ENCODE results near the gene VRK1. TPM values are rescaled to one million over a fixed set of nuclear protein-coding genes. Genes with fewer than 3 reads are reported as not detected.

VRK1 gene
- total RNA-seq, 1 experiment from 2014 or later: 39.1 TPM

DNA sequence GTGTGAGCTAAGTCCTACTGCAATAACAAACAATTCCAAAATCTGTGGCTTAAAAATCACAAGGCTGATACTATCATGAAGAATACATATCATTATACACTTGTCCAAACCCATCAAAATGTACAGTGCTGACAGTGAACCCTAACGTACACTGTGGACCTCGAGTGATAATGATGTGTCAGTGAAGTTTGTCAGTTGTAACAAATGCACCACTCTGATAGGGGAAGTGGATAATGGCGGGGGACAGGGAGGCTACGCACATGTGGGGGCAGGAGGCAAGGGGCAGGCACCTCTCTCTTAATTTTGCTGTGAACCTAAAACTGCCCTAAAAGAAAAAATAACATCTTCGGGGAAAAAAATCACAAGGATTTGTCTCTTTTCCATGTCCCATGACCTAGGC lies 100.0 kb downstream of the VRK1 start:
- H3K9me2 ChIP-seq (replicated peaks; ENCODE audit: low read length): no peaks in the 10 kb centered on the region
- no peaks in the 10 kb centered on the region for H3K4me1 ChIP-seq (ENCODE audit: insufficient read depth, low read length)
- H3K9ac ChIP-seq (ENCODE audit: low read length): no peak overlapping the region
- H3K27me3 ChIP-seq (ENCODE audit: low read length): no peaks in the 10 kb centered on the region
- no peak overlapping the region for H3K27ac ChIP-seq (ENCODE audit: low read length)
- CTCF ChIA-PET: no interaction called here
- H3K4me2 ChIP-seq (ENCODE audit: low read length): no peak overlapping the region
- no peak overlapping the region for H2AFZ ChIP-seq (ENCODE audit: low read length)
- intact Hi-C loops (cut with micrococcal nuclease): no loop called here
- H3K36me3 ChIP-seq (ENCODE audit: low read depth, low read length): no peaks in the 10 kb centered on the region
- BruUV-seq (replicated peaks): no TSS peak
- DNase-seq (no peak), ATAC-seq (no peak)
- no peaks in the 10 kb centered on the region for H3F3A ChIP-seq (ENCODE audit: low read length, unreplicated experiment)
- H3K9me3 ChIP-seq (ENCODE audit: low read length): no peaks in the 10 kb centered on the region
- no peaks in the 10 kb centered on the region for H3K79me2 ChIP-seq (ENCODE audit: low read length)
- H4K20me1 ChIP-seq (ENCODE audit: low read length): no peaks in the 10 kb centered on the region
- TF ChIP-seq EZH2phosphoT487 (IDR thresholded peaks at IDR 0.05; ENCODE audit: borderline replicate concordance, low read length) (no peak), EZH2 (IDR thresholded peaks at IDR 0.05; ENCODE audit: low read length, unreplicated experiment) (no peak), CTCF (conservative IDR thresholded peaks at IDR 0.05; ENCODE audit: low read depth, low read length) (no peak)
- H3K4me3 ChIP-seq (ENCODE audit: low read length): no peak overlapping the region
- POLR2A ChIA-PET (ENCODE audit: unreplicated experiment): no interaction called here

- H3K36me3 ChIP-seq (ENCODE audit: low read depth, low read length): no peaks in the 10 kb centered on the region
- no peaks in the 10 kb centered on the region for H3K27me3 ChIP-seq (ENCODE audit: low read length)
- no peak overlapping the region for H3K4me2 ChIP-seq (ENCODE audit: low read length)
- no peak for TF ChIP-seq CTCF (conservative IDR thresholded peaks at IDR 0.05; ENCODE audit: low read depth, low read length)
- no peak for TF ChIP-seq EZH2phosphoT487 (IDR thresholded peaks at IDR 0.05; ENCODE audit: borderline replicate concordance, low read length)
- no peak for TF ChIP-seq EZH2 (IDR thresholded peaks at IDR 0.05; ENCODE audit: low read length, unreplicated experiment)
- H3K27ac ChIP-seq (ENCODE audit: low read length): no peak overlapping the region
- H3K9ac ChIP-seq (ENCODE audit: low read length): no peak overlapping the region
- ATAC-seq: no peak
- BruUV-seq (replicated peaks): no TSS peak
- CTCF ChIA-PET: no interaction called here
- no peak for DNase-seq
- intact Hi-C loops (cut with micrococcal nuclease): loop anchor here (5.0 kb wide), 3 partner anchors 104 to 261 kb away; partner anchors contain the start of gene VRK1
- H3F3A ChIP-seq (ENCODE audit: low read length, unreplicated experiment): no peaks in the 10 kb centered on the region
- H3K79me2 ChIP-seq (ENCODE audit: low read length): no peaks in the 10 kb centered on the region
- no peak overlapping the region for H2AFZ ChIP-seq (ENCODE audit: low read length)
- no peaks in the 10 kb centered on the region for H3K9me3 ChIP-seq (ENCODE audit: low read length)
- POLR2A ChIA-PET (ENCODE audit: unreplicated experiment): no interaction called here
- H3K9me2 ChIP-seq (replicated peaks; ENCODE audit: low read length): no peaks in the 10 kb centered on the region
- H3K4me1 ChIP-seq (ENCODE audit: insufficient read depth, low read length): peaks cover 28% of the 10 kb centered on the region
- no peak overlapping the region for H3K4me3 ChIP-seq (ENCODE audit: low read length)
- H4K20me1 ChIP-seq (ENCODE audit: low read length): no peaks in the 10 kb centered on the region
Observed at GRCh38 chr14:96901227-96901626, 104.0 kb downstream of the VRK1 start.

- CTCF ChIA-PET: no interaction called here
Observed at GRCh38 chr14:96902004-96902403, 104.8 kb downstream of the VRK1 start.

More at GRCh38 chr14:96902004-96902403, 104.8 kb downstream of the VRK1 start:
- H3K4me2 ChIP-seq (ENCODE audit: low read length): no peak overlapping the region
- no peaks in the 10 kb centered on the region for H3F3A ChIP-seq (ENCODE audit: low read length, unreplicated experiment)
- H3K9ac ChIP-seq (ENCODE audit: low read length): no peak overlapping the region
- H3K27ac ChIP-seq (ENCODE audit: low read length): no peak overlapping the region
- peaks cover 28% of the 10 kb centered on the region for H3K4me1 ChIP-seq (ENCODE audit: insufficient read depth, low read length)
- BruUV-seq (replicated peaks): no TSS peak
- DNase-seq: no peak
- H3K9me3 ChIP-seq (ENCODE audit: low read length): no peaks in the 10 kb centered on the region
- H2AFZ ChIP-seq (ENCODE audit: low read length): no peak overlapping the region
- POLR2A ChIA-PET (ENCODE audit: unreplicated experiment): no interaction called here
- ATAC-seq: no peak
- intact Hi-C loops (cut with micrococcal nuclease): loop anchor here (5.0 kb wide), 3 partner anchors 105 to 260 kb away; partner anchors contain the start of gene VRK1
- H3K79me2 ChIP-seq (ENCODE audit: low read length): no peaks in the 10 kb centered on the region
- H3K36me3 ChIP-seq (ENCODE audit: low read depth, low read length): peaks cover 4% of the 10 kb centered on the region; the same call in 1 of the 2 replicates
- H3K9me2 ChIP-seq (replicated peaks; ENCODE audit: low read length): no peaks in the 10 kb centered on the region
- no peak for TF ChIP-seq CTCF (conservative IDR thresholded peaks at IDR 0.05; ENCODE audit: low read depth, low read length)
- TF ChIP-seq EZH2phosphoT487 (IDR thresholded peaks at IDR 0.05; ENCODE audit: borderline replicate concordance, low read length): no peak
- TF ChIP-seq EZH2 (IDR thresholded peaks at IDR 0.05; ENCODE audit: low read length, unreplicated experiment): no peak
- no peak overlapping the region for H3K4me3 ChIP-seq (ENCODE audit: low read length)
- no peaks in the 10 kb centered on the region for H4K20me1 ChIP-seq (ENCODE audit: low read length)
- H3K27me3 ChIP-seq (ENCODE audit: low read length): no peaks in the 10 kb centered on the region

Data from PC-3 (cell line).